Measurements from ENCODE around the gene ZBP1.

The ZBP1 gene

GRCh38 chr20:57596358-57596757 is 23.9 kb downstream of the ZBP1 start:
- no peak for FAIRE-seq

- FAIRE-seq: no peak
These were observed 24.9 kb downstream of the ZBP1 start for GRCh38 chr20:57595041-57596030.

GRCh38 chr20:57594092-57594951 is 25.9 kb downstream of the ZBP1 start:
- no peak for FAIRE-seq

- no peak for FAIRE-seq
These were observed 26.9 kb downstream of the ZBP1 start for GRCh38 chr20:57593134-57593886.

GRCh38 chr20:57592263-57593092 is 27.7 kb downstream of the ZBP1 start:
- FAIRE-seq: no peak

- no peak for FAIRE-seq
These were observed 28.7 kb downstream of the ZBP1 start for GRCh38 chr20:57591289-57592229.

GRCh38 chr20:57590485-57591288 is 29.5 kb downstream of the ZBP1 start:
- FAIRE-seq: no peak

GRCh38 chr20:57589728-57590484 is 30.3 kb downstream of the ZBP1 start:
- FAIRE-seq: no peak

- FAIRE-seq: no peak
These were observed 31.0 kb downstream of the ZBP1 start for GRCh38 chr20:57589123-57589727.

- FAIRE-seq: no peak
These were observed 31.6 kb downstream of the ZBP1 start for GRCh38 chr20:57588596-57588995.

- FAIRE-seq: no peak
These were observed 32.2 kb downstream of the ZBP1 start for GRCh38 chr20:57587989-57588377.

GRCh38 chr20:57587278-57587988 is 32.8 kb downstream of the ZBP1 start:
- FAIRE-seq: no peak

GRCh38 chr20:57586943-57587277 is 33.3 kb downstream of the ZBP1 start:
- FAIRE-seq: no peak

GRCh38 chr20:57586370-57586793 is 33.8 kb downstream of the ZBP1 start:
- FAIRE-seq: no peak

- FAIRE-seq: no peak
These were observed 34.6 kb downstream of the ZBP1 start for GRCh38 chr20:57585466-57586213.

GRCh38 chr20:57584768-57585461 is 35.3 kb downstream of the ZBP1 start:
- FAIRE-seq: no peak
